SK-N-SH (cell line): Measurements from ENCODE around the gene CNTD1. TPM values are rescaled to one million over a fixed set of nuclear protein-coding genes. Genes with fewer than 3 reads are reported as not detected.

Experiments
- CTCF ChIA-PET: fragments of 300-600, 350-600 bp; formaldehyde crosslinking; extraction: SDS; loops from one replicate; lab custom pipeline; 2021; lab: Yijun Ruan, JAX
- POLR2A ChIA-PET: fragments of 350-600 bp; sonication (Branson Sonifier 250); formaldehyde crosslinking; extraction: SDS; loops from one replicate; lab custom pipeline; 2020; ENCODE audit warnings: antibody characterized with exemption, inconsistent platforms; lab: Yijun Ruan, JAX
- DNase-seq: peaks from one replicate; pipeline ENCODE4 v3.0.0; 2012
- H2AFZ ChIP-seq: fragments of 200-600 bp; sonication (generic); 2 replicates; pipeline ENCODE4 v1.8.1; 2016; ENCODE audit warnings: antibody characterized with exemption, mild to moderate bottlenecking, low read depth
- H3F3A ChIP-seq: fragments of 200-600 bp; sonication (generic); replicated peaks from 2 replicates; pipeline ENCODE3; 2016; ENCODE audit warnings: antibody characterized with exemption, mild to moderate bottlenecking; ENCODE audit not compliant: insufficient read depth
- H3K27ac ChIP-seq, 2 experiments: fragments of 200-500 bp in 1 of 2; fragments of 200-600 bp in 1 of 2; sonication (Bioruptor generic) in 1 of 2; sonication (generic), shearing (Covaris generic) in 1 of 2; 2 replicates each; pipeline versions ENCODE4 v1.5.1 to v1.6.1; 2014 to 2016; ENCODE audit warnings: low read depth in 2 of 2, inconsistent platforms in 1 of 2, low read length in 1 of 2, mild to moderate bottlenecking in 1 of 2, mixed read lengths in 1 of 2
- H3K27me3 ChIP-seq: fragments of 200-600 bp; sonication (generic), shearing (Covaris generic); 2 replicates; pipeline ENCODE4 v1.6.1; 2016; ENCODE audit warnings: mixed run types; ENCODE audit not compliant: insufficient read depth
- H3K36me3 ChIP-seq, 2 experiments: fragments of 200-500 bp in 1 of 2; fragments of 200-600 bp in 1 of 2; sonication (Bioruptor generic) in 1 of 2; sonication (generic) in 1 of 2; replicated peaks in 1 of 2; 2 replicates each; pipeline versions ENCODE3 to v1.5.1; 2014 to 2016; ENCODE audit warnings: low read length in 1 of 2, mild to moderate bottlenecking in 1 of 2; ENCODE audit not compliant: insufficient read depth in 2 of 2, control insufficient read depth in 1 of 2
- H3K4me1 ChIP-seq, 2 experiments: fragments of 200-500 bp in 1 of 2; fragments of 200-600 bp in 1 of 2; sonication (Bioruptor generic) in 1 of 2; sonication (generic), shearing (Covaris generic) in 1 of 2; 2 replicates each; pipeline versions ENCODE4 v1.5.1 to v1.6.1; 2014 to 2016; ENCODE audit warnings: low read depth in 1 of 2, low read length in 1 of 2, mixed run types in 1 of 2; ENCODE audit not compliant: insufficient read depth in 2 of 2, control insufficient read depth in 1 of 2
- H3K4me2 ChIP-seq: fragments of 200-600 bp; sonication (generic), shearing (Covaris generic); 2 replicates; pipeline ENCODE4 v1.6.1; 2017; ENCODE audit warnings: mixed run types
- H3K4me3 ChIP-seq, 2 experiments: fragments of 200-500 bp in 1 of 2; fragments of 200-600 bp in 1 of 2; sonication (Bioruptor generic) in 1 of 2; sonication (generic), shearing (Covaris generic) in 1 of 2; 2 replicates each; pipeline versions ENCODE4 v1.5.1 to v1.8.1; 2014 to 2016; ENCODE audit warnings: low read depth in 2 of 2, inconsistent platforms in 1 of 2, low read length in 1 of 2, mild to moderate bottlenecking in 1 of 2, mixed read lengths in 1 of 2, moderate library complexity in 1 of 2
- H3K79me2 ChIP-seq: fragments of 200-600 bp; sonication (generic); 2 replicates; pipeline ENCODE4 v1.8.1; 2017; ENCODE audit warnings: mild to moderate bottlenecking; ENCODE audit not compliant: insufficient read depth
- H3K9ac ChIP-seq: fragments of 200-600 bp; sonication (generic); 2 replicates; pipeline ENCODE4 v1.6.1; 2017; ENCODE audit warnings: mixed run types
- H3K9me2 ChIP-seq: fragments of 200-600 bp; sonication (generic); 2 replicates; pipeline ENCODE4 v1.6.1; 2017; ENCODE audit warnings: mixed run types
- H3K9me3 ChIP-seq: fragments of 200-600 bp; sonication (generic); 2 replicates; pipeline ENCODE4 v1.6.1; 2017; ENCODE audit warnings: mixed run types, mild to moderate bottlenecking, moderate library complexity
- H4K20me1 ChIP-seq: fragments of 200-600 bp; sonication (generic); 2 replicates; pipeline ENCODE4 v1.6.1; 2017; ENCODE audit warnings: mild to moderate bottlenecking, mixed run types; ENCODE audit not compliant: insufficient read depth
- ELF1 ChIP-seq: IDR thresholded peaks from 2 replicates; pipeline ENCODE4 v1.4.0; 2012
- FOSL2 ChIP-seq: IDR thresholded peaks from 2 replicates; pipeline ENCODE4 v1.4.0; 2012; ENCODE audit warnings: low read depth, mild to moderate bottlenecking, moderate library complexity, borderline replicate concordance
- FOXJ3 ChIP-seq: sonication (generic); formaldehyde crosslinking; IDR thresholded peaks from 2 replicates; pipeline ENCODE4 v1.5.1; 2020; ENCODE audit warnings: mild to moderate bottlenecking, missing genetic modification reagents
- FOXM1 ChIP-seq: IDR thresholded peaks from 2 replicates; pipeline ENCODE4 v1.4.0; 2012; ENCODE audit warnings: low read depth, mild to moderate bottlenecking
- GABPA ChIP-seq: IDR thresholded peaks from 2 replicates; pipeline ENCODE4 v1.4.0; 2012; ENCODE audit warnings: low read depth, mild to moderate bottlenecking
- JUND ChIP-seq: IDR thresholded peaks from 2 replicates; pipeline ENCODE4 v1.4.0; 2012
- MAX ChIP-seq: IDR thresholded peaks from 2 replicates; pipeline ENCODE4 v1.4.0; 2012; ENCODE audit warnings: low read depth
- MXI1 ChIP-seq: IDR thresholded peaks from 2 replicates; pipeline ENCODE4 v1.6.1; 2012; ENCODE audit warnings: mild to moderate bottlenecking, low read depth, low read length, improper control_type of control experiment
- NFIC ChIP-seq: IDR thresholded peaks from 2 replicates; pipeline ENCODE4 v1.4.0; 2012; ENCODE audit warnings: borderline replicate concordance
- POLR2AphosphoS5 ChIP-seq: IDR thresholded peaks from 2 replicates; pipeline ENCODE4 v1.6.1; 2012; ENCODE audit warnings: low read depth, low read length
- RAD21 ChIP-seq: IDR thresholded peaks from 2 replicates; pipeline ENCODE4 v1.6.1; 2012; ENCODE audit warnings: mild to moderate bottlenecking, low read length
- RXRA ChIP-seq: IDR thresholded peaks from 2 replicates; pipeline ENCODE4 v1.4.0; 2012; ENCODE audit warnings: low read depth, mild to moderate bottlenecking, borderline replicate concordance
- SIN3A ChIP-seq: IDR thresholded peaks from 2 replicates; pipeline ENCODE4 v1.6.1; 2012; ENCODE audit warnings: low read depth, mild to moderate bottlenecking, low read length, moderate library complexity, borderline replicate concordance
- TEAD4 ChIP-seq: IDR thresholded peaks from 2 replicates; pipeline ENCODE4 v1.4.0; 2012; ENCODE audit warnings: mild to moderate bottlenecking, borderline replicate concordance; ENCODE audit not compliant: insufficient read depth
- USF1 ChIP-seq: IDR thresholded peaks from 2 replicates; pipeline ENCODE4 v1.4.0; 2012; ENCODE audit warnings: low read depth, borderline replicate concordance
- YY1 ChIP-seq: IDR thresholded peaks from 2 replicates; pipeline ENCODE4 v1.4.0; 2012; ENCODE audit warnings: low read depth, mild to moderate bottlenecking
- WGBS: methylation state at CpG from one replicate; pipeline ENCODE4 v1.1.6; 2017; ENCODE audit warnings: low lambda C conversion rate; 5-methylcytosine and 5-hydroxymethylcytosine counted together
- polyA plus RNA-seq, 3 experiments: library from polyadenylated mRNA; depleted of rRNA; stranded (reverse); fragments of >200 nt; gene quantifications; 2 replicates each; pipeline ENCODE4 v1.2.3, GENCODE V29; 2012
- TF ChIP-seq, protein P1 (sequence below): fragments of 150-350 bp; IDR thresholded peaks from 2 replicates; pipeline ENCODE4 v1.6.1; 2017; ENCODE audit warnings: antibody characterized with exemption, low read length, low read depth, borderline replicate concordance
- TF ChIP-seq, protein P2 (sequence below): IDR thresholded peaks from 2 replicates; pipeline ENCODE4 v1.4.0; 2012; ENCODE audit warnings: low read depth, borderline replicate concordance
- TF ChIP-seq, protein P3 (sequence below): IDR thresholded peaks from 2 replicates; pipeline ENCODE4; 2012

Gene CNTD1
- polyA plus RNA-seq, 1 of the 3 experiments (the other 2 are of a cell fraction), result not detected

DNA sequence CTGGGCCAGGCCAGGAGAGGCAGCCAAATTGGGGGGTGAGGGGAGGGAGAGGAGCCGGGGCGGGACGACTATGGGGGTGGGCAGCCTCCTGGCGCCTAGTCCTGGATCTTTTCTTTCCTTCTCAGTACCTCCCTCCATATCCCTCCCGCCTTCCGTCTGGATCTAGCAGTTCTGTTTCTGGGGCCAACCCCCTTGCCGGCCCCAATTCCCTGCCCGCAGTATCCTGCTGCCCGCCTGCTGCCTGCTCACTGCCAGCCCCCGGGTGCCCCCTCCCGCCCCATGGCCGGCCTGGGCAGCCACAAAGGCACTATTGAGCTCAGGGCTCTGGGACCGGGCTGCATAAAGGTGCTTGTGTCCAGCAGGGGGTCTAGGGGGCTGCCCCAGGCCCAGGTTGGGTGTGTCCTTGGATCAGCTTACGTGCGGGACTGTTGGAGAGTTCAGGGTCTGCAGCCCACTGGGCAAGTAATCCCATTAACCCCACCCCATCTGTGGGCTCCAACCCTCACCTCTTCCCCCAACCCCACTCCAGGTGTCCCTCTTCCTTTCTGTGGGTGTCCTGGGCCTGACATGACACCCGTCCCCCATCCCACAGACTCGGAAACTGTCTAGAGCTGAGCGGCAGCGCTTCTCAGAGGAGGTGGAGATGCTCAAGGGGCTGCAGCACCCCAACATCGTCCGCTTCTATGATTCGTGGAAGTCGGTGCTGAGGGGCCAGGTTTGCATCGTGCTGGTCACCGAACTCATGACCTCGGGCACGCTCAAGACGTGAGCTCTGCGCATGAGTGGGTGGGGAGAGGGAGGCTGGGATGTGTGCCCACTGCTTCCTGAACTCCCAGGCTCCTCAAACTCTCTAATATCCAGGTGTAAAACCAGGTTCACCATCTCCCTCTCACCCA, 16.2 kb upstream of the CNTD1 start:
- Histone ChIP-seq H3K4me3 (peak overlapping the region; percentile 61 to 84; a peak in 3 of 4 replicates), H3K9me3 (no peaks in the 10 kb centered on the region), H3K4me1 (peaks cover 14% of the 10 kb centered on the region in 2 experiments; a peak in 3 of 4 replicates), H4K20me1 (no peaks in the 10 kb centered on the region), H3K27me3 (no peaks in the 10 kb centered on the region), H3K9ac (peak overlapping the region; percentile 87), H3K79me2 (peaks cover 49% of the 10 kb centered on the region), H2AFZ (no peak overlapping the region; the same call in 1 of the 2 replicates), H3K27ac (peak overlapping the region in 1 of 2 experiments; percentile 58; a peak in 2 of 4 replicates), H3K36me3 (peaks cover 16 to 20% of the 10 kb centered on the region in 2 experiments), H3K4me2 (peak overlapping the region; percentile 98), H3F3A (peaks cover 7% of the 10 kb centered on the region), H3K9me2 (no peaks in the 10 kb centered on the region)
- 59% methylated on average over 16 of the region's 29 CpGs for WGBS
- CTCF ChIA-PET, result interaction anchor here (0.7 to 1.8 kb wide), 3 partner anchors 9 to 42 kb away, joined by 3 to 7 read pairs (median 3); partner anchors contain the start of genes BECN1 and VPS25
- 0 out of 2 replicates have a peak, but pooled peaks have one; percentile 37 for TF ChIP-seq NFIC
- no peak for TF ChIP-seq SIN3A
- POLR2A ChIA-PET, result interaction anchor here (1.8 kb wide), 1 partner anchor 9 kb away, joined by 6 read pairs; the partner anchor contains the start of gene VPS25
- DNase-seq, result peak; percentile 38

GRCh38 chr17:42783062-42783790, 15.4 kb upstream of the CNTD1 start:
- H3K4me3 ChIP-seq, result peak overlapping the region in 1 of 2 experiments; percentile 84; a peak in 2 of 4 replicates
- H3K27me3 ChIP-seq, result no peaks in the 10 kb centered on the region
- peak overlapping the region in 1 of 2 experiments; percentile 58; a peak in 2 of 4 replicates for H3K27ac ChIP-seq
- peaks cover 14% of the 10 kb centered on the region in 2 experiments; a peak in 3 of 4 replicates for H3K4me1 ChIP-seq
- H4K20me1 ChIP-seq, result no peaks in the 10 kb centered on the region
- POLR2A ChIA-PET, result interaction anchor here (1.8 kb wide), 1 partner anchor 10 kb away, joined by 6 read pairs; the partner anchor contains the start of gene VPS25
- H3K79me2 ChIP-seq, result peaks cover 49% of the 10 kb centered on the region
- no peaks in the 10 kb centered on the region for H3K9me3 ChIP-seq
- peaks cover 6% of the 10 kb centered on the region for H3F3A ChIP-seq
- CTCF ChIA-PET, result no interaction called here
- 25% methylated on average over 9 of the region's 9 CpGs for WGBS
- no peak for DNase-seq
- H3K9ac ChIP-seq, result peak overlapping the region; percentile 87
- peaks cover 15 to 19% of the 10 kb centered on the region in 2 experiments for H3K36me3 ChIP-seq
- no peak overlapping the region for H2AFZ ChIP-seq
- H3K9me2 ChIP-seq, result no peaks in the 10 kb centered on the region
- peak overlapping the region; percentile 98 for H3K4me2 ChIP-seq
- TF ChIP-seq GABPA (0 out of 2 replicates have a peak, but pooled peaks have one; percentile 18), MAX (peak; percentile 88), USF1 (no peak), RAD21 (no peak), FOSL2 (peak; percentile 90; the same call in 1 of the 2 replicates), YY1 (0 out of 2 replicates have a peak, but pooled peaks have one; percentile 30), FOXJ3 (CRISPR knock-in tag) (no peak), TEAD4 (peak; percentile 65; the same call in 1 of the 2 replicates), POLR2AphosphoS5 (peak; percentile 19; the same call in 1 of the 2 replicates), ELF1 (no peak), MXI1 (no peak), FOXM1 (0 out of 2 replicates have a peak, but pooled peaks have one; percentile 31), RXRA (peak; percentile 83; the same call in 1 of the 2 replicates), JUND (peak; percentile 88), NFIC (peak; percentile 80)
- TF ChIP-seq, protein P1, sequence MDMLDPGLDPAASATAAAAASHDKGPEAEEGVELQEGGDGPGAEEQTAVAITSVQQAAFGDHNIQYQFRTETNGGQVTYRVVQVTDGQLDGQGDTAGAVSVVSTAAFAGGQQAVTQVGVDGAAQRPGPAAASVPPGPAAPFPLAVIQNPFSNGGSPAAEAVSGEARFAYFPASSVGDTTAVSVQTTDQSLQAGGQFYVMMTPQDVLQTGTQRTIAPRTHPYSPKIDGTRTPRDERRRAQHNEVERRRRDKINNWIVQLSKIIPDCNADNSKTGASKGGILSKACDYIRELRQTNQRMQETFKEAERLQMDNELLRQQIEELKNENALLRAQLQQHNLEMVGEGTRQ, result no peak
- TF ChIP-seq, protein P2, sequence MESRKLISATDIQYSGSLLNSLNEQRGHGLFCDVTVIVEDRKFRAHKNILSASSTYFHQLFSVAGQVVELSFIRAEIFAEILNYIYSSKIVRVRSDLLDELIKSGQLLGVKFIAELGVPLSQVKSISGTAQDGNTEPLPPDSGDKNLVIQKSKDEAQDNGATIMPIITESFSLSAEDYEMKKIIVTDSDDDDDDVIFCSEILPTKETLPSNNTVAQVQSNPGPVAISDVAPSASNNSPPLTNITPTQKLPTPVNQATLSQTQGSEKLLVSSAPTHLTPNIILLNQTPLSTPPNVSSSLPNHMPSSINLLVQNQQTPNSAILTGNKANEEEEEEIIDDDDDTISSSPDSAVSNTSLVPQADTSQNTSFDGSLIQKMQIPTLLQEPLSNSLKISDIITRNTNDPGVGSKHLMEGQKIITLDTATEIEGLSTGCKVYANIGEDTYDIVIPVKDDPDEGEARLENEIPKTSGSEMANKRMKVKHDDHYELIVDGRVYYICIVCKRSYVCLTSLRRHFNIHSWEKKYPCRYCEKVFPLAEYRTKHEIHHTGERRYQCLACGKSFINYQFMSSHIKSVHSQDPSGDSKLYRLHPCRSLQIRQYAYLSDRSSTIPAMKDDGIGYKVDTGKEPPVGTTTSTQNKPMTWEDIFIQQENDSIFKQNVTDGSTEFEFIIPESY, result peak; percentile 32; the same call in 1 of the 2 replicates
- TF ChIP-seq, protein P3, sequence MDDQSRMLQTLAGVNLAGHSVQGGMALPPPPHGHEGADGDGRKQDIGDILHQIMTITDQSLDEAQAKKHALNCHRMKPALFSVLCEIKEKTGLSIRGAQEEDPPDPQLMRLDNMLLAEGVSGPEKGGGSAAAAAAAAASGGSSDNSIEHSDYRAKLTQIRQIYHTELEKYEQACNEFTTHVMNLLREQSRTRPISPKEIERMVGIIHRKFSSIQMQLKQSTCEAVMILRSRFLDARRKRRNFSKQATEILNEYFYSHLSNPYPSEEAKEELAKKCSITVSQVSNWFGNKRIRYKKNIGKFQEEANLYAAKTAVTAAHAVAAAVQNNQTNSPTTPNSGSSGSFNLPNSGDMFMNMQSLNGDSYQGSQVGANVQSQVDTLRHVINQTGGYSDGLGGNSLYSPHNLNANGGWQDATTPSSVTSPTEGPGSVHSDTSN, result peak; percentile 85
